AG04450 (cell line): ENCODE results near the gene UBE2I. TPM values are rescaled to one million over a fixed set of nuclear protein-coding genes. Genes with fewer than 3 reads are reported as not detected.
"Not testable (repeated sequence)": the region's sequence is repeated elsewhere in the genome, so short reads cannot be mapped to it uniquely, and the experiment has no call there.

Experiments used
- CTCF ChIA-PET: fragments of 300-600, 350-600 bp; formaldehyde crosslinking; extraction: SDS; loops from one replicate; lab custom pipeline; 2022; ENCODE audit warnings: antibody characterized with exemption, inconsistent platforms; lab: Charles Lee
- POLR2A ChIA-PET: fragments of 350-600 bp; formaldehyde crosslinking; extraction: SDS; loops from one replicate; lab custom pipeline; 2021; ENCODE audit warnings: antibody characterized with exemption, inconsistent platforms; lab: Yijun Ruan, JAX
- DNase-seq: peaks from one replicate; pipeline ENCODE4 v3.0.0-alpha.2; 2011; ENCODE audit warnings: low read depth, low spot score
- H3K27ac ChIP-seq: one replicate; pipeline ENCODE4 v1.5.1; 2012; ENCODE audit warnings: low read depth, low read length, control low read depth
- H3K27me3 ChIP-seq: one replicate; pipeline ENCODE4 v1.6.0; 2012; ENCODE audit warnings: low read length; ENCODE audit not compliant: control insufficient read depth, insufficient read depth
- H3K4me3 ChIP-seq: 2 replicates; pipeline ENCODE4 v1.5.1; 2011; ENCODE audit warnings: mild to moderate bottlenecking, low read depth, low read length, control low read depth
- H3K9me3 ChIP-seq: 2 replicates; pipeline ENCODE4 v1.5.1; 2012; ENCODE audit warnings: low read length; ENCODE audit not compliant: control insufficient read depth, insufficient read depth
- CTCF ChIP-seq: IDR thresholded peaks from 2 replicates; pipeline ENCODE4 v1.5.1; 2011; ENCODE audit warnings: low read depth, low read length, control low read depth, inconsistent platforms
- polyA plus RNA-seq: library from polyadenylated mRNA; depleted of rRNA; stranded (reverse); fragments of >200 nt; gene quantifications from 2 replicates; pipeline ENCODE4 v1.2.3, GENCODE V29; 2011

UBE2I gene
- polyA plus RNA-seq, 1 experiment = 165 TPM

GRCh38 chr16:1325673-1326371 is 16.4 kb downstream of the UBE2I start:
- H3K27ac ChIP-seq = no peak overlapping the region
- no peak for TF ChIP-seq CTCF
- H3K4me3 ChIP-seq = no peak overlapping the region
- ChIA-PET CTCF (no interaction called here), POLR2A (no interaction called here)
- H3K27me3 ChIP-seq = peaks cover 7% of the 10 kb centered on the region
- no peak for DNase-seq
- H3K9me3 ChIP-seq = peaks cover 8% of the 10 kb centered on the region

GRCh38 chr16:1326391-1326790 is 17.0 kb downstream of the UBE2I start:
- Histone ChIP-seq H3K9me3 (peaks cover 8% of the 10 kb centered on the region), H3K27me3 (peaks cover 11% of the 10 kb centered on the region), H3K27ac (no peak overlapping the region), H3K4me3 (no peak overlapping the region)
- ChIA-PET CTCF (interaction anchor here (0.6 kb wide), 2 partner anchors 112 to 137 kb away, joined by 3 to 5 read pairs; no protein-coding TSS in a partner anchor), POLR2A (interaction anchor here (0.6 kb wide), 1 partner anchor 11 kb away, joined by 3 read pairs; no protein-coding TSS in a partner anchor)
- no peak for TF ChIP-seq CTCF
- DNase-seq = no peak

GRCh38 chr16:1326946-1327618 is 17.6 kb downstream of the UBE2I start:
- H3K4me3 ChIP-seq = no peak overlapping the region
- peaks cover 17% of the 10 kb centered on the region for H3K27me3 ChIP-seq
- peaks cover 8% of the 10 kb centered on the region for H3K9me3 ChIP-seq
- ChIA-PET CTCF (interaction anchor here (0.6 kb wide), 2 partner anchors 111 to 137 kb away, joined by 3 to 5 read pairs; no protein-coding TSS in a partner anchor), POLR2A (interaction anchor here (0.6 kb wide), 1 partner anchor 11 kb away, joined by 3 read pairs; no protein-coding TSS in a partner anchor)
- no peak for DNase-seq
- no peak for TF ChIP-seq CTCF
- H3K27ac ChIP-seq = no peak overlapping the region

- TF ChIP-seq CTCF = no peak
- no peak for DNase-seq
- ChIA-PET CTCF (no interaction called here), POLR2A (no interaction called here)
- peaks cover 8% of the 10 kb centered on the region for H3K9me3 ChIP-seq
- no peak overlapping the region for H3K27ac ChIP-seq
- H3K27me3 ChIP-seq = peaks cover 22% of the 10 kb centered on the region
- H3K4me3 ChIP-seq = no peak overlapping the region
These were observed 18.1 kb downstream of the UBE2I start for GRCh38 chr16:1327619-1327947.

- H3K27ac ChIP-seq, H3K9me3 ChIP-seq, DNase-seq, POLR2A ChIA-PET, CTCF ChIA-PET, H3K4me3 ChIP-seq: not testable (repeated sequence)
- H3K27me3 ChIP-seq = peaks cover 28% of the 10 kb centered on the region
These were observed 18.7 kb downstream of the UBE2I start for GRCh38 chr16:1328136-1328535.

GRCh38 chr16:1328961-1329360 is 19.5 kb downstream of the UBE2I start:
- peaks cover 32% of the 10 kb centered on the region for H3K27me3 ChIP-seq
- POLR2A ChIA-PET, CTCF ChIA-PET, H3K4me3 ChIP-seq, H3K9me3 ChIP-seq, H3K27ac ChIP-seq, DNase-seq: not testable (repeated sequence)
